HG02885 (cell line): Measurements from ENCODE around the gene BTNL8.
"Not testable (repeated sequence)": the region's sequence is repeated elsewhere in the genome, so short reads cannot be mapped to it uniquely, and the experiment has no call there.

Source experiments
- ATAC-seq: cut with Tn5 transposase; IDR thresholded peaks from one replicate; pipeline ENCODE4 v1.9.1; 2021; ENCODE audit warnings: mild to moderate bottlenecking; ENCODE audit not compliant: unreplicated experiment, poor library complexity

The BTNL8 gene

GRCh38 chr5:180874804-180875582 lies 24.0 kb upstream of the BTNL8 start:
- ATAC-seq, result no peak

- ATAC-seq, result no peak
Observed at GRCh38 chr5:180875860-180876426, 23.0 kb upstream of the BTNL8 start.

- ATAC-seq, result not testable (repeated sequence)
Observed at GRCh38 chr5:180885845-180886529, 13.0 kb upstream of the BTNL8 start.

DNA sequence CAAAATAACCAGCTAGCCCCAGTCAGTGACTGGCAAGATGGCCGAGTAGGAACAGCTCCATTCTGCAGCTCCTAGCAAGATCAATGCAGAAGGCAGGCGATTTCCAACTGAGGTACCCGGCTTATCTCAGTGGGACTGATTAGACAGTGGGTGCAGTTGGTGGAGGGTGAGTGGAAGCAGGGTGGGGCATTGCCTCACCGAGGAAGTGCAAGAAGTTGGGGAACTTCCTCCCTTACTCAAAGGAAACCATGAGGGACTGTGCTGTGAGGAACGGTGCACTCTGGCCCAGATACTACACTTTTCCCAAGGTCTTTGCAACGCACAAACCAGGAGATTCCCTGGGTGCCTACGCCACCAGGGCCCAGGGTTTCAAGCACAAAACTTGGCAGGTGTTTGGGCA lies 9.6 kb upstream of the BTNL8 start:
- ATAC-seq, result no peak

DNA sequence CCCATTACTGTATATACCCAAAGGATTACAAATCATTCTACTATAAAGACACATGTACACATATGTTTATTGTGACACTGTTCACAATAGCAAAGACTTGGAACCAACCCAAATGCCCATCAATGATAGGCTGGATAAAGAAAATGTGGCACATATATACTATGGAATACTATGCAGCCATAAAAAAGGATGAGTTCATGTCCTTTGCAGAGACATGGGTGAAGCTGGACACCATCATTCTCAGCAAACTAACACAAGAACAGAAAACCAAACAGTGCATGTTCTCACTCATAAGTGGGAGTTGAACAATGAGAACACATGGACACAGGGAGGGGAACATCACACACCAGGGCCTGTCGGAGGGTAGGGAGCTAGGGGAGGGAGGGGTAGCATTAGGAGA lies 3.6 kb upstream of the BTNL8 start:
- ATAC-seq, result not testable (repeated sequence)

DNA sequence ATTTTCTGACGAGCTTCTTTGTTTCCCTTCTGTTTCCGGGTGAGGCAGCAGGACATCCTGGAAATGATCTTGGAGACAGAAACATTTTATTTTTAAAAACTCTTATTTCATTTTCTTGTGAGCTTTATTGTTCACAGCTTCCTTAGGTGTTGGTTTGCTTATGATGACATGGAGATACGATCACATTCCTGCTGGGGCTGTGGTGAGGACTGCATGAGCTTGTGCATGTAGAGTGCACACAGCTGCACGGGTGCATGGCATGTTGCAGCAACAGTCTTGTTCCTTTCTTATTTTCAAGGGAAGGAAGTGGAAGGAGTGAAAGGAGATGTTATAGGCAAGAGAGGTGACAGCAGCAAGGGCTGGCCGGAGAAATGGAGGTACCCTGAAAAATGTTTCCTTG lies 1.2 kb downstream of the BTNL8 start:
- ATAC-seq, result no peak

- ATAC-seq, result no peak
Observed at GRCh38 chr5:180901319-180902009, 2.5 kb downstream of the BTNL8 start.

DNA sequence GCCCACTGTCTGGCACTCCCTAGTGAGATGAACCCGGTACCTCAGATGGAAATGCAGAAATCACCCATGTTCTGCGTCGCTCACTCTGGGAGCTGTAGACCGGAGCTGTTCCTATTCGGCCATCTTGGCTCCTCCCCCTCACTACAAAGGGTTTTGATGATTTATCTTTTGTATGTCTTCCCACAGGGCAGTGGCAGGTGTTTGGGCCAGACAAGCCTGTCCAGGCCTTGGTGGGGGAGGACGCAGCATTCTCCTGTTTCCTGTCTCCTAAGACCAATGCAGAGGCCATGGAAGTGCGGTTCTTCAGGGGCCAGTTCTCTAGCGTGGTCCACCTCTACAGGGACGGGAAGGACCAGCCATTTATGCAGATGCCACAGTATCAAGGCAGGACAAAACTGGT lies 9.4 kb downstream of the BTNL8 start:
- no peak for ATAC-seq

- ATAC-seq, result no peak
Observed at GRCh38 chr5:180908998-180909731, 10.2 kb downstream of the BTNL8 start.

GRCh38 chr5:180909782-180910181 lies 10.8 kb downstream of the BTNL8 start:
- ATAC-seq, result no peak

DNA sequence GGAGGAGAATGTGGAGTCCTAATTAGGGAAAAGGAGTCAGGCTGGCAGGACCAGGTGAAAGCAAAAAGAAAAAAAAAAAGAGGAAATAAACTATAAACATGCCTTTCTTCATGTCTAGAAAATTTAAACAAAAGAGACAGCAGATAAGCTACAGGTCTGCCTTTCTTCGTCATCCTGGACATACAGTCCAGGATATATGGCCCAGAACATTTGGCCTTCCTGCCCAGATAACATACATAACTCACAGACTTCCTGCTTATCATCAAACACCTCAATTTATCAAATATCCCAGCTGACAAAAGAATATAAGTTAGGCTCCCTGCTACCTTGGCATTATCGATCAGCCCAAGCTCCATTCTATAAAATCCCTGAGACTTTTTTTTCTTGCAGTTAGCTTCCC lies 11.2 kb downstream of the BTNL8 start:
- no peak for ATAC-seq

GRCh38 chr5:180910735-180911134 lies 11.8 kb downstream of the BTNL8 start:
- ATAC-seq, result no peak

- no peak for ATAC-seq
Observed at GRCh38 chr5:180914646-180915045, 15.7 kb downstream of the BTNL8 start.

DNA sequence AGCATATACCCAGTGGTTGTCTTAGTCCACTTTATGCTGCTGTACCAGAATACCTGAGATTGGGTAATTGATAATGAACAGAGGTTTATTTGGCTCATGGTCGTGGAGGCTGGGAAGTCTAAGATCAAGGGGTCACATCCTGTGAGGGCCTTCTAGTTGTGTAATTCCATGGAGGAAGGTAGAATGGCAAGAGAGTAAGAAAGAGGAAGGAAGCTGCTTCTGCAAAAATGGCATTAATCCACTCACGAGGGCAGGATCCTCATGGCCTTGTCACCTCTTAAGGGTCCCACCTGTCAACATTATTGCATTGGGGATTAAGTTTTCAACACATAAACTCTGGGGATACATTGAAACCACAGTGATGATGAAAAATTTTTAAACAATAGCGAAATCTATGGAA lies 17.0 kb downstream of the BTNL8 start:
- ATAC-seq, result no peak

GRCh38 chr5:180918380-180918779 lies 19.4 kb downstream of the BTNL8 start:
- no peak for ATAC-seq

GRCh38 chr5:180920710-180921109 lies 21.8 kb downstream of the BTNL8 start:
- ATAC-seq, result no peak

- ATAC-seq, result no peak
Observed at GRCh38 chr5:180922932-180923331, 24.0 kb downstream of the BTNL8 start.

DNA sequence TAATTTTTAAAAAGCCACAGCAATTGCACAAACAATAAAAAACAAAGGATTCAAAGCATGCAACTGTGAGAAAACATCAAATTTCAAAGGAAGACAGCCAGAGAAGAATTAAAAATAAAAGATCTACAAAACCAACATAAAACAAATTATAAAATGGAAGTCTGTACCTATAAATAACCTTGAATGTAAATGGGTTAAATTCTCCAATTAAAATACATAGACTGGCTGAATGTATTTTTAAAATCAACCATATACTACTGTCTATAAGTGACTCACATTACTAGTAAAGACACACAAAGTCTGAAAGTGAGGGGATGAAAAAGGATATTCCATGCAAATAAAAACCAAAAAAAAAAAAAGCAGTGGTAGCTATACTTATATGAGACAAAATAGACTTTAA lies 33.7 kb downstream of the BTNL8 start:
- ATAC-seq, result no peak

DNA sequence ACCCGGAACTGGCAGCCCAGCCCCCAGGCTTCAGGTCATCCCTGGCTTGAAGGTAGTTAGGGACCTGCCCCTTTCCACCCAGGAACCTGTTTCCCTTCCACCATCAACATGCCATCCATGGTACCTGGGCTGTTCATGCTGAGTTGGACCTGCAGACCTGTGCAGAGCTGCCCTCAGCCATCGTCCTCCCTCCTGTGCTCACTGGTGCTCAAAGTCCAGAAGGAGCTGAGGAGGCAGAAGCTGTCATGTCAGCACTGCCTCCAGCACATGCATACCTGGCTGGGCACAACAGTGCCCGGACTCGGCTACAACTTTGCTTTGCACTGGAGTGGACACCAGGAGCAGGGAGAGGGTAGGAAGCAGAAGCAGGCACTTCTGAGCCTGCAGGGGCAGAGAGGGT lies 36.2 kb downstream of the BTNL8 start:
- no peak for ATAC-seq

- ATAC-seq, result no peak
Observed at GRCh38 chr5:180938294-180938693, 39.3 kb downstream of the BTNL8 start.
